GM18526 (cell line): ENCODE results near the gene GJB1.
A peak's percentile ranks its signal among the peaks of the same experiment; 100 is the strongest.

Experiments
- POLR2A ChIP-seq: IDR thresholded peaks from 3 replicates; pipeline ENCODE4 v1.6.1; 2011; ENCODE audit not compliant: insufficient read length; ENCODE audit errors: extremely low read depth

The GJB1 gene

GRCh38 chrX:71244359-71245128, 21.5 kb downstream of the GJB1 start:
- no peak for TF ChIP-seq POLR2A

GRCh38 chrX:71245159-71245558, 22.1 kb downstream of the GJB1 start:
- no peak for TF ChIP-seq POLR2A

- no peak for TF ChIP-seq POLR2A
These were observed 27.8 kb downstream of the GJB1 start for GRCh38 chrX:71250841-71251240.

- TF ChIP-seq POLR2A: no peak
These were observed 28.5 kb downstream of the GJB1 start for GRCh38 chrX:71251466-71251973.

- no peak for TF ChIP-seq POLR2A
These were observed 29.2 kb downstream of the GJB1 start for GRCh38 chrX:71252221-71252620.

GRCh38 chrX:71253253-71254091, 30.4 kb downstream of the GJB1 start:
- TF ChIP-seq POLR2A: no peak

- peak; percentile 43 for TF ChIP-seq POLR2A
These were observed 31.3 kb downstream of the GJB1 start, which contains the start of gene ZMYM3 for GRCh38 chrX:71254092-71254963. Gene ZMYM3 (minus strand): TSS chrX:71254140. CDS start chrX:71253255, 885 bp downstream.

GRCh38 chrX:71256051-71256450, 33.0 kb downstream of the GJB1 start:
- no peak for TF ChIP-seq POLR2A

GRCh38 chrX:71256856-71257255, 33.8 kb downstream of the GJB1 start:
- TF ChIP-seq POLR2A: no peak

GRCh38 chrX:71269801-71270395, 46.9 kb downstream of the GJB1 start:
- TF ChIP-seq POLR2A: no peak
